Neural crest cell (in vitro differentiated cells): Measurements from ENCODE around the gene KDM1B. TPM values are rescaled to one million over a fixed set of nuclear protein-coding genes. Genes with fewer than 3 reads are reported as not detected.

ENCODE experiments used
- DNase-seq: peaks from one replicate; pipeline ENCODE4 v3.0.0; 2021; ENCODE audit warnings: low read depth, mixed read lengths, low spot score
- H3K27ac Mint-ChIP-seq: one replicate; pipeline ENCODE4 v1.8.0; 2021; ENCODE audit warnings: mild to moderate bottlenecking, mixed read lengths; ENCODE audit not compliant: unreplicated experiment
- H3K27me3 Mint-ChIP-seq: 2 replicates; pipeline ENCODE4 v1.8.0; 2021; ENCODE audit warnings: low read depth, mild to moderate bottlenecking, mixed read lengths
- H3K36me3 Mint-ChIP-seq: 2 replicates; pipeline ENCODE4 v1.8.0; 2021; ENCODE audit warnings: low read depth, mild to moderate bottlenecking, mixed read lengths
- H3K4me1 Mint-ChIP-seq: 2 replicates; pipeline ENCODE4 v1.8.0; 2021; ENCODE audit warnings: mixed read lengths
- H3K4me3 Mint-ChIP-seq: one replicate; pipeline ENCODE4 v1.8.0; 2021; ENCODE audit warnings: mild to moderate bottlenecking, mixed read lengths
- H3K9me3 Mint-ChIP-seq: 2 replicates; pipeline ENCODE4 v1.8.0; 2021; ENCODE audit warnings: mixed read lengths
- total RNA-seq: library from RNA; stranded (reverse); gene quantifications from 2 replicates; pipeline ENCODE4 v1.2.1, GENCODE V29; 2021
- TF ChIP-seq, protein P1 (sequence below): fragments of 200-600 bp; sonication (generic); conservative IDR thresholded peaks from 2 replicates; pipeline ENCODE4 v1.5.0; 2021; ENCODE audit warnings: antibody characterized with exemption, mild to moderate bottlenecking

Gene KDM1B
- total RNA-seq, 1 donor from 2014 or later, result 21.6 TPM

GRCh38 chr6:18183766-18184165 is 28.5 kb downstream of the KDM1B start:
- no peak overlapping the region for H3K4me3 Mint-ChIP-seq
- peaks cover 6% of the 10 kb centered on the region for H3K36me3 Mint-ChIP-seq
- H3K9me3 Mint-ChIP-seq, result peaks cover 1% of the 10 kb centered on the region
- TF ChIP-seq, protein P1, sequence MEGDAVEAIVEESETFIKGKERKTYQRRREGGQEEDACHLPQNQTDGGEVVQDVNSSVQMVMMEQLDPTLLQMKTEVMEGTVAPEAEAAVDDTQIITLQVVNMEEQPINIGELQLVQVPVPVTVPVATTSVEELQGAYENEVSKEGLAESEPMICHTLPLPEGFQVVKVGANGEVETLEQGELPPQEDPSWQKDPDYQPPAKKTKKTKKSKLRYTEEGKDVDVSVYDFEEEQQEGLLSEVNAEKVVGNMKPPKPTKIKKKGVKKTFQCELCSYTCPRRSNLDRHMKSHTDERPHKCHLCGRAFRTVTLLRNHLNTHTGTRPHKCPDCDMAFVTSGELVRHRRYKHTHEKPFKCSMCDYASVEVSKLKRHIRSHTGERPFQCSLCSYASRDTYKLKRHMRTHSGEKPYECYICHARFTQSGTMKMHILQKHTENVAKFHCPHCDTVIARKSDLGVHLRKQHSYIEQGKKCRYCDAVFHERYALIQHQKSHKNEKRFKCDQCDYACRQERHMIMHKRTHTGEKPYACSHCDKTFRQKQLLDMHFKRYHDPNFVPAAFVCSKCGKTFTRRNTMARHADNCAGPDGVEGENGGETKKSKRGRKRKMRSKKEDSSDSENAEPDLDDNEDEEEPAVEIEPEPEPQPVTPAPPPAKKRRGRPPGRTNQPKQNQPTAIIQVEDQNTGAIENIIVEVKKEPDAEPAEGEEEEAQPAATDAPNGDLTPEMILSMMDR, result no peak
- H3K27me3 Mint-ChIP-seq, result no peaks in the 10 kb centered on the region
- H3K27ac Mint-ChIP-seq, result no peak overlapping the region
- no peak for DNase-seq
- peaks cover 14% of the 10 kb centered on the region for H3K4me1 Mint-ChIP-seq

- Mint-ChIP-seq H3K4me3 (no peak overlapping the region), H3K9me3 (no peaks in the 10 kb centered on the region), H3K4me1 (peaks cover 14% of the 10 kb centered on the region), H3K36me3 (peaks cover 6% of the 10 kb centered on the region), H3K27me3 (no peaks in the 10 kb centered on the region), H3K27ac (peak overlapping the region; percentile 43)
- DNase-seq, result no peak
- TF ChIP-seq, protein P1, result no peak
Measured at GRCh38 chr6:18185624-18186023, 30.4 kb downstream of the KDM1B start.

DNA sequence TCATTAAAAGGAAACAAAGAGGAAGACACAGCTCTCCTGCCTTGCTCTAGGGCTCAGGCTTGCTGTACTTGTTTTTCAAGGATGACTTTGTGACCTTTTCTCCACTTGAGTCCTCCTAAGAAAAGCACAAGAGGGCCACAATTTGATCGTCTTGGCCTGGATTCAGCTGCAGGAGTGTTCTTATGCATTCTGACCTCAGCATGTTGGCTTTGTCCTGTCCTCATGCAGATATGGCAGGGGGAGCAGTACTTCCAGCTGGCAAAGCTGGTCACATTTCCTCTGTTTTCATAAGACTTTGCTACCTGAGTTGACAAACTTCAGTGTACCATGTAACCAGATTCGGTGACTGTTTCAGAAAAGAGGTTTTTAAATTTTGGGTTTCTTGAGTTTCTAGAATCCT is 30.8 kb downstream of the KDM1B start:
- DNase-seq, result no peak
- peak overlapping the region; percentile 93 for H3K27ac Mint-ChIP-seq
- TF ChIP-seq, protein P1, result no peak
- peaks cover 5% of the 10 kb centered on the region for H3K36me3 Mint-ChIP-seq
- peaks cover 14% of the 10 kb centered on the region for H3K4me1 Mint-ChIP-seq
- H3K4me3 Mint-ChIP-seq, result no peak overlapping the region
- no peaks in the 10 kb centered on the region for H3K9me3 Mint-ChIP-seq
- no peaks in the 10 kb centered on the region for H3K27me3 Mint-ChIP-seq

- Mint-ChIP-seq H3K27ac (peak overlapping the region; percentile 93), H3K4me3 (no peak overlapping the region), H3K4me1 (peaks cover 14% of the 10 kb centered on the region), H3K27me3 (no peaks in the 10 kb centered on the region), H3K36me3 (peaks cover 9% of the 10 kb centered on the region), H3K9me3 (no peaks in the 10 kb centered on the region)
- DNase-seq, result no peak
- TF ChIP-seq, protein P1, result no peak
Measured at GRCh38 chr6:18186540-18187250, 31.5 kb downstream of the KDM1B start.

DNA sequence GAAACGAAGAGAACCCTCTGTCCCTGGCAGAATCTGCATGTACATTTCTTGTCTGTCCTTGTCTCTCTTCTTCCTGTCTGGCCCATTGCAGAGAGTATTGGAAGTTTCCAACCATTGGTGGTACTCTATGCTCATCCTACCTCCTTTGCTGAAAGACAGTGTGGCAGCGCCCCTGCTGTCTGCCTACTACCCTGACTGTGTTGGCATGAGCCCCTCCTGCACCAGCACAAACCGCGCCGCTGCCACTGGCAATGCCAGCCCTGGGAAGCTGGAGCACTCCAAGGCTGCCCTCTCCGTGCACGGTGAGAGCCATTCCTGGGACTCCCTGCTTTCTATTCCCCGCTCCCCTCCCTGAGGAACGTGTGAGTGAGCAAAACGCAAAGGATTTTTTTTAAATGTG is 32.5 kb downstream of the KDM1B start:
- H3K9me3 Mint-ChIP-seq, result no peaks in the 10 kb centered on the region
- H3K27ac Mint-ChIP-seq, result no peak overlapping the region
- peaks cover 9% of the 10 kb centered on the region for H3K36me3 Mint-ChIP-seq
- DNase-seq, result no peak
- H3K4me1 Mint-ChIP-seq, result peaks cover 14% of the 10 kb centered on the region
- no peak overlapping the region for H3K4me3 Mint-ChIP-seq
- TF ChIP-seq, protein P1, result no peak
- H3K27me3 Mint-ChIP-seq, result no peaks in the 10 kb centered on the region
